Natural killer cell (primary cell): ENCODE data around the gene ELAVL1. TPM values are rescaled to one million over a fixed set of nuclear protein-coding genes. Genes with fewer than 3 reads are reported as not detected.
A peak's percentile ranks its signal among the peaks of the same experiment; 100 is the strongest.

Experiments
- ATAC-seq, 3 donors: fragments of 150-1000 bp in 2 of 3; fragments of 200-7000 bp in 1 of 3; cut with Tn5 transposase; 1 replicate in 1 of 3; 2 replicates in 2 of 3; pipeline ENCODE4 v1.10.0; 2021; ENCODE audit warnings: mild to moderate bottlenecking in 2 of 3, moderate library complexity in 2 of 3
- DNase-seq, 2 donors: peaks; one replicate each; pipeline versions ENCODE4 v3.0.0 to v3.0.0-alpha.2; 2013 to 2021; ENCODE audit warnings: mixed read lengths in 1 of 2
- H3K27ac ChIP-seq: one replicate; pipeline ENCODE4 v1.5.1; 2013; ENCODE audit warnings: mild to moderate bottlenecking, low read length
- H3K27me3 ChIP-seq: one replicate; pipeline ENCODE4 v1.6.1; 2013; ENCODE audit warnings: low read length; ENCODE audit not compliant: control insufficient read depth, insufficient read depth
- H3K36me3 ChIP-seq: one replicate; pipeline ENCODE4 v1.6.1; 2013; ENCODE audit warnings: low read length; ENCODE audit not compliant: control insufficient read depth, insufficient read depth
- H3K4me1 ChIP-seq: one replicate; pipeline ENCODE4 v1.6.1; 2013; ENCODE audit warnings: low read length; ENCODE audit not compliant: control insufficient read depth, insufficient read depth
- H3K4me3 ChIP-seq: one replicate; pipeline ENCODE4 v1.5.1; 2013; ENCODE audit warnings: low read length
- H3K9me3 ChIP-seq: one replicate; pipeline ENCODE4 v1.6.1; 2013; ENCODE audit warnings: low read length; ENCODE audit not compliant: control insufficient read depth, insufficient read depth
- H3K27ac Mint-ChIP-seq, 2 donors: one replicate each; pipeline ENCODE4 v1.8.0; 2022; ENCODE audit warnings: mild to moderate bottlenecking in 2 of 2, mixed read lengths in 2 of 2, moderate library complexity in 1 of 2
- H3K27me3 Mint-ChIP-seq, 2 donors: one replicate each; pipeline ENCODE4 v1.8.0; 2022; ENCODE audit warnings: low read depth in 2 of 2, mixed read lengths in 2 of 2
- H3K36me3 Mint-ChIP-seq: one replicate; pipeline ENCODE4 v1.8.0; 2022; ENCODE audit warnings: mixed read lengths
- H3K4me1 Mint-ChIP-seq, 2 donors: one replicate each; pipeline ENCODE4 v1.8.0; 2022; ENCODE audit warnings: mixed read lengths in 2 of 2
- H3K4me3 Mint-ChIP-seq: one replicate; pipeline ENCODE4 v1.8.0; 2022; ENCODE audit warnings: mild to moderate bottlenecking, moderate library complexity, mixed read lengths
- H3K9me3 Mint-ChIP-seq, 2 donors: one replicate each; pipeline ENCODE4 v1.8.0; 2022; ENCODE audit warnings: mixed read lengths in 2 of 2
- WGBS: methylation state at CpG from one replicate; pipeline ENCODE4 v1.1.7; 2013; ENCODE audit warnings: missing lambda C conversion rate; ENCODE audit not compliant: insufficient coverage; 5-methylcytosine and 5-hydroxymethylcytosine counted together
- intact Hi-C: fragments of 100-400 bp; cut with micrococcal nuclease; formaldehyde crosslinking; loops from one replicate; pipeline ENCODE4 v1.14.2; 2022
- total RNA-seq, 4 donors: library from RNA; stranded (reverse); fragments of 120-200 nt in 1 of 4; gene quantifications; one replicate each; pipeline versions ENCODE4 v1.2.3 to v1.2.4, GENCODE V29; 2013 to 2022
- TF ChIP-seq, protein P1 (sequence below): fragments of 200-600 bp; IDR thresholded peaks from one replicate; pipeline ENCODE4 v1.8.0; 2022; ENCODE audit warnings: antibody characterized with exemption

Gene ELAVL1
- total RNA-seq, 3 donors from 2014 or later (not counting 1 experiment from before 2014, with no cell fraction given) = 36.9 to 43.9 (median 43.8) TPM

DNA sequence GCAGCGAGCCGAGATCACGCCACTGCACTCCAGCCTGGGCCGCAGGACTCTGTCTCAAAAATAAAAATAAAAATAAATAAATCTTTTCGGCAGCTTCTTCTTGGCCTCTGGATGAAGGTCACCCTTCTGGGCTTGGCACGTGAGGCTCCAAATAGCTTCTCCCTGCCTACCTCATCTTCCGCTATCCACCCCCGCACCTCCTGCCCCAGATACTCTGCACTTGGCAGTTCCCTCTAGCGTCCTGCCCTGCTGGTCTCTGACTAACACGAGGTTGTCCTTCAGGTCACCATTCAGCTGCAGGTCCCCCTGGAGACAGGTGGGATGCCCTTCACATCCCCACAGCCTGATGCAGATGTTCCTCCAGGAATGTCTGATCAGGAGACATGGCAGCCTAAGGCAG is 38.6 kb upstream of the ELAVL1 start:
- Mint-ChIP-seq H3K27me3 (peaks cover 0 to 2% of the 10 kb centered on the region in 2 donors), H3K9me3 (no peaks in the 10 kb centered on the region), H3K27ac (no peak overlapping the region), H3K4me3 (no peak overlapping the region), H3K4me1 (no peaks in the 10 kb centered on the region), H3K36me3 (no peaks in the 10 kb centered on the region)
- H3K27me3 ChIP-seq = no peaks in the 10 kb centered on the region
- no peaks in the 10 kb centered on the region for H3K4me1 ChIP-seq
- TF ChIP-seq, protein P1, sequence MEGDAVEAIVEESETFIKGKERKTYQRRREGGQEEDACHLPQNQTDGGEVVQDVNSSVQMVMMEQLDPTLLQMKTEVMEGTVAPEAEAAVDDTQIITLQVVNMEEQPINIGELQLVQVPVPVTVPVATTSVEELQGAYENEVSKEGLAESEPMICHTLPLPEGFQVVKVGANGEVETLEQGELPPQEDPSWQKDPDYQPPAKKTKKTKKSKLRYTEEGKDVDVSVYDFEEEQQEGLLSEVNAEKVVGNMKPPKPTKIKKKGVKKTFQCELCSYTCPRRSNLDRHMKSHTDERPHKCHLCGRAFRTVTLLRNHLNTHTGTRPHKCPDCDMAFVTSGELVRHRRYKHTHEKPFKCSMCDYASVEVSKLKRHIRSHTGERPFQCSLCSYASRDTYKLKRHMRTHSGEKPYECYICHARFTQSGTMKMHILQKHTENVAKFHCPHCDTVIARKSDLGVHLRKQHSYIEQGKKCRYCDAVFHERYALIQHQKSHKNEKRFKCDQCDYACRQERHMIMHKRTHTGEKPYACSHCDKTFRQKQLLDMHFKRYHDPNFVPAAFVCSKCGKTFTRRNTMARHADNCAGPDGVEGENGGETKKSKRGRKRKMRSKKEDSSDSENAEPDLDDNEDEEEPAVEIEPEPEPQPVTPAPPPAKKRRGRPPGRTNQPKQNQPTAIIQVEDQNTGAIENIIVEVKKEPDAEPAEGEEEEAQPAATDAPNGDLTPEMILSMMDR = no peak
- no peaks in the 10 kb centered on the region for H3K9me3 ChIP-seq
- 91% methylated on average over 10 of the region's 10 CpGs for WGBS
- no peak overlapping the region for H3K4me3 ChIP-seq
- H3K27ac ChIP-seq = no peak overlapping the region
- intact Hi-C loops = no loop called here
- DNase-seq (no peak), ATAC-seq (no peak)
- no peaks in the 10 kb centered on the region for H3K36me3 ChIP-seq

DNA sequence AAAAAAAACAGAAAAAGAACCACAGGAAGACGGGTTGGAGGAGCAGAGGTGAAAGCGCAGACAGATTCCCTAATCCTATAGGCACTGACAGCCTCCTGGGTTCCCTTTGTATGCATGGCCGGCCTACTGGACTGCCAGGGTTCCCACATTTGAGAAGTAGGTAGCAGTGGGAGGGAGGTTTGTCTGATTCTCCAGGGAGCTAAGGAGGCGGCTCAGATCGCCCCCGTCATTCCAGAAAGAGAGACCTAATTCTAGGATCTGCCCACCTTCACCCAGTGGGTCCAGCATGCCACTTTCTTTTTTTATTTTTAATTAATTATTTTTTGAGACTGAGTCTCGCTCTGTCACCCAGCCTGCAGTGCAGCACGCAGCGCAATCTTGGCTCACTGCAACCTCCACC is 37.5 kb upstream of the ELAVL1 start:
- H3K27ac Mint-ChIP-seq = no peak overlapping the region
- Histone ChIP-seq H3K27me3 (no peaks in the 10 kb centered on the region), H3K27ac (no peak overlapping the region), H3K4me1 (no peaks in the 10 kb centered on the region), H3K36me3 (no peaks in the 10 kb centered on the region), H3K9me3 (no peaks in the 10 kb centered on the region), H3K4me3 (no peak overlapping the region)
- no peak for DNase-seq
- H3K9me3 Mint-ChIP-seq = no peaks in the 10 kb centered on the region
- intact Hi-C loops = no loop called here
- H3K36me3 Mint-ChIP-seq = no peaks in the 10 kb centered on the region
- no peaks in the 10 kb centered on the region for H3K4me1 Mint-ChIP-seq
- TF ChIP-seq, protein P1 = no peak
- WGBS = 95% methylated on average over 9 of the region's 9 CpGs
- H3K4me3 Mint-ChIP-seq = no peak overlapping the region
- peaks cover 0 to 2% of the 10 kb centered on the region in 2 donors for H3K27me3 Mint-ChIP-seq
- ATAC-seq = no peak

DNA sequence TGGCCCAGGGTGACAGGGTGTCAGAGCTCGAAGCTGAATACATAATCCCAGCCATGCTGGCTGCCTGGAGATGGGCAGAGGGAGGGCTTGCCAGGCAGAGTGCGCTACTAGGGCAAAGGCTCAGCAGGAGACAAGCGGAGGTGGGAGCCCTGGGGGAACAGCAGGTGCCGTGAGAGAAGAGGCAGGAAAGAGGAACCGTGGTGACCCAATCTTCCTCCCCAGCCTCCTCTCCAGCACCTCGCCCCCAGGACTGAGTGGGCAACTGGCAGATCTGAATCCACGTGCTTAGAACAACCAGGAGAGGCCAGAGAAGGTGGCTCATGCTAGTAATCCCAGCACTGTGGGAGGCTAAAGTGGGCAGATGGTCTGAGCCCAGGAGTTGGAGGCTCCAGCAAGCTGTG is 36.1 kb upstream of the ELAVL1 start:
- peak in 2 of 3 donors; percentile 29 to 37 for ATAC-seq
- H3K4me3 Mint-ChIP-seq = no peak overlapping the region
- WGBS = 36% methylated on average over 7 of the region's 7 CpGs
- H3K36me3 Mint-ChIP-seq = no peaks in the 10 kb centered on the region
- no peaks in the 10 kb centered on the region for H3K27me3 ChIP-seq
- intact Hi-C loops = no loop called here
- TF ChIP-seq, protein P1 = no peak
- no peak overlapping the region for H3K27ac Mint-ChIP-seq
- H3K4me1 ChIP-seq = no peaks in the 10 kb centered on the region
- H3K27me3 Mint-ChIP-seq = peaks cover 0 to 8% of the 10 kb centered on the region in 2 donors
- no peak overlapping the region for H3K4me3 ChIP-seq
- no peaks in the 10 kb centered on the region for H3K4me1 Mint-ChIP-seq
- no peaks in the 10 kb centered on the region for H3K36me3 ChIP-seq
- H3K9me3 ChIP-seq = no peaks in the 10 kb centered on the region
- no peak for DNase-seq
- no peak overlapping the region for H3K27ac ChIP-seq
- no peaks in the 10 kb centered on the region for H3K9me3 Mint-ChIP-seq

DNA sequence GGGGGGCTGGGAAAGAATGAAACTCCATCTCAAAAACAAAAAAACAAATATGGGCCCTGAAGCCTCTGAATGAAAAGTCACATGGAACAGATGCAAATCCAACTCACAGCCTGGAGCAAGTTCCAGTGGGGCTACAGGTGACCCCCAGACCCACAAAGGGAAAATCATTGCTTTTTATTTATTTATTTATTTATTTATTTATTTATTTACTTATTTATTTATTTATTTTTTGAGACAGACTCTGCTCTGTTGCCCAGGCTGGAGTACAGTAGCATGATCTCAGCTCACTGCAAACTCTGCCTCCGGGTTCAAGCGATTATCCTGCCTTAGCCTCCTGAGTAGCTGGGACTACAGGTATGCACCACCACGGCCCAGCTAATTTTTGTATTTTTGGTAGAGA is 33.8 kb upstream of the ELAVL1 start:
- Mint-ChIP-seq H3K4me3 (no peak overlapping the region), H3K36me3 (no peaks in the 10 kb centered on the region), H3K27ac (no peak overlapping the region), H3K9me3 (no peaks in the 10 kb centered on the region), H3K27me3 (peaks cover 0 to 8% of the 10 kb centered on the region in 2 donors), H3K4me1 (no peaks in the 10 kb centered on the region)
- ATAC-seq (no peak), DNase-seq (no peak)
- WGBS = 98% methylated on average over 3 of the region's 3 CpGs
- Histone ChIP-seq H3K4me1 (no peaks in the 10 kb centered on the region), H3K27ac (no peak overlapping the region), H3K9me3 (no peaks in the 10 kb centered on the region), H3K4me3 (no peak overlapping the region), H3K36me3 (no peaks in the 10 kb centered on the region), H3K27me3 (no peaks in the 10 kb centered on the region)
- intact Hi-C loops = no loop called here
- TF ChIP-seq, protein P1 = no peak
